A673 (cell line): ENCODE data around the gene SEC14L5. TPM values are rescaled to one million over a fixed set of nuclear protein-coding genes. Genes with fewer than 3 reads are reported as not detected.

Source experiments
- BruUV-seq: library from RNA; stranded (reverse); fragments of 400-500 nt; replicated peaks from 2 replicates; lab custom pipeline; 2021; lab: Mats Ljungman, UMichigan
- CTCF ChIA-PET: fragments of 300-600 bp; sonication (Branson Sonifier 250); formaldehyde crosslinking; loops from one replicate; lab custom pipeline; 2022; ENCODE audit warnings: antibody characterized with exemption; lab: Charles Lee
- POLR2A ChIA-PET: fragments of 300-600 bp; sonication (Branson Sonifier 250); formaldehyde crosslinking; loops from one replicate; lab custom pipeline; 2022; ENCODE audit warnings: antibody characterized with exemption; ENCODE audit not compliant: low non-redundant PET; lab: Charles Lee
- DNase-seq: peaks from one replicate; pipeline ENCODE4 v3.0.0-alpha.2; 2015; ENCODE audit warnings: low spot score
- H3K27ac ChIP-seq: fragments of 200-600 bp; sonication (generic); 2 replicates; pipeline ENCODE4 v1.5.1; 2016; ENCODE audit warnings: mixed run types, low read depth, mild to moderate bottlenecking, mixed read lengths, antibody characterized with exemption, low read length; ENCODE audit not compliant: poor library complexity, severe bottlenecking
- H3K27me3 ChIP-seq: fragments of 200-600 bp; sonication (generic); replicated peaks from 2 replicates; pipeline ENCODE4 v1.6.1; 2017; ENCODE audit warnings: mixed run types, low read depth, mild to moderate bottlenecking, mixed read lengths, antibody characterized with exemption, low read length; ENCODE audit not compliant: insufficient read depth, poor library complexity
- H3K36me3 ChIP-seq: fragments of 200-600 bp; sonication (generic); 2 replicates; pipeline ENCODE4 v1.6.1; 2016; ENCODE audit warnings: mixed run types, mild to moderate bottlenecking, mixed read lengths, antibody characterized with exemption, low read length; ENCODE audit not compliant: insufficient read depth, poor library complexity, severe bottlenecking
- H3K4me1 ChIP-seq: fragments of 200-600 bp; sonication (generic); 2 replicates; pipeline ENCODE4 v1.6.1; 2017; ENCODE audit warnings: mixed run types, mild to moderate bottlenecking, mixed read lengths, antibody characterized with exemption, low read length; ENCODE audit not compliant: insufficient read depth, poor library complexity, severe bottlenecking
- H3K4me3 ChIP-seq: fragments of 200-600 bp; sonication (generic); 2 replicates; pipeline ENCODE4 v1.5.1; 2016; ENCODE audit warnings: low read depth, mixed run types, mild to moderate bottlenecking, mixed read lengths, low read length; ENCODE audit not compliant: poor library complexity, severe bottlenecking
- H3K9me3 ChIP-seq: fragments of 200-600 bp; sonication (generic); 2 replicates; pipeline ENCODE4 v1.6.1; 2016; ENCODE audit warnings: mixed run types, low read depth, mild to moderate bottlenecking, mixed read lengths, antibody characterized with exemption, low read length; ENCODE audit not compliant: poor library complexity, severe bottlenecking
- EZH2 ChIP-seq: fragments of 200-600 bp; sonication (generic); IDR thresholded peaks from 2 replicates; pipeline ENCODE4 v1.6.1; 2017; ENCODE audit warnings: borderline replicate concordance, low read depth, mild to moderate bottlenecking, mixed read lengths, antibody characterized with exemption, low read length; ENCODE audit not compliant: poor library complexity, severe bottlenecking
- intact Hi-C: fragments of 100-400 bp; cut with micrococcal nuclease; formaldehyde crosslinking; loops from one replicate; pipeline ENCODE4 v1.10.0; 2022; ENCODE audit not compliant: unreplicated experiment
- total RNA-seq: library from RNA; stranded (reverse); gene quantifications from 2 replicates; pipeline ENCODE4 v1.2.3, GENCODE V29; 2021
- TF ChIP-seq, protein P1 (sequence below): fragments of 300-800, 200-600 bp; sonication (generic); conservative IDR thresholded peaks from 2 replicates; pipeline ENCODE4 v1.5.1; 2017; ENCODE audit warnings: low read depth, mild to moderate bottlenecking, antibody characterized with exemption, low read length, moderate library complexity, mixed read lengths

The SEC14L5 gene
- total RNA-seq, 1 experiment from 2014 or later = 0.04 TPM

DNA sequence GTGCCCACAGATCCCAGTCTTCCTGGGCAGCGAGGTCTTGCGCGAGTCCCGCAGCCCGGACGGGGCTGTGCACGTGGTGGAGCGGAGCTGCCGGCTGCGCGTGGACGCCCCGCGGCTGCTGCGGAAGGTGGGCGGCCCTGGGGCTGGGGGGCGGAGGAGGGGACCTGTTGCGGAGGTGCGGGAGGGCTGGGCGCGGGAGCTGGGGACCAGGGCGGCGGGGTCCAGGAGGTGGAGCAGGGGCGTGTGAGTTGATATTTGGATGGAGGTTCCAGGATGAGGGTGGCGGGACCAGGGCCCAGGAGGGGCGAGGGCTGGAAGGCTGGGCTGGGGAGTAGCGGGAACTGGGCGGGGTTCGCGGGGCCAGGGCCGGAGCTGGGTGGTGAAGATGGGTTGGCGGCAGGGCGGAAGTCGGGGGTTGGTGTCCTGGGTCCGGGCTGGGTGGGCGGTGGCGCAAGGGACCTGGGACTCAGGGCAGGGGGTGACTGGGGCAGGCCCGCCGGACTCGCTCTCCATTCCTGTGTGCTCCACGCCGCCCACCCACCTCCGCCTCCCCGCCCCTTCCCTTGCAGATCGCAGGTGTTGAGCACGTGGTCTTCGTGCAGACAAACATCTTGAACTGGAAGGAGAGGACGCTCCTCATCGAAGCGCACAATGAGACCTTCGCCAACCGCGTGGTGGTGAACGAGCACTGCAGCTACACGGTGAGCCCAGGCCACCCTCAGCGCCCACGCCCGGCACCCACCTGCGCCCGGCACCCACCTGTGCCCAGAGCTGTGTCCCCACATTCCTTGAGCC, 29.6 kb downstream of the SEC14L5 start:
- no peak for DNase-seq
- BruUV-seq = no TSS peak
- no peak overlapping the region for H3K4me3 ChIP-seq

DNA sequence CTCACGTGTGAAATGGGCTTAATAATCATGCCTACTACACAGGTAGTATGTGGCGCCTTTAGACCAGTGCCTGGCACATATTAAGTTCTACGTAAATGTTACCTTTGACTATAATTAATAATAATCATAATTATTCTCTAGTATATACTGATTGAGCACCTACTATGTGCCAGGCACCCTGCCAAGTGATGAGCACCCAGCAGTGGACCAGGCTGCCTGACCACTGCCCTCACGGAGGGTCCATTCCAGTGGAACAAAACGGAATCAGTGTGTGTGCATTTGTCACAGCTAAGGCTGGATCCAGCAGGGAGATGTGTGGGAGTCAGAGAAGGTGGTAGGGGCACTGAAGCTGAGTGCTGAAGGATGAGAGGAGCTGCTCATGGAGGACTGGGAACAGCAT, 30.5 kb downstream of the SEC14L5 start:
- no peak overlapping the region for H3K4me3 ChIP-seq
- no peaks in the 10 kb centered on the region for H3K9me3 ChIP-seq
- no TSS peak for BruUV-seq
- ChIA-PET CTCF (no interaction called here), POLR2A (no interaction called here)
- H3K36me3 ChIP-seq = no peaks in the 10 kb centered on the region
- DNase-seq = no peak
- no peaks in the 10 kb centered on the region for H3K4me1 ChIP-seq
- H3K27me3 ChIP-seq = peaks cover 58% of the 10 kb centered on the region
- no peak overlapping the region for H3K27ac ChIP-seq
- TF ChIP-seq, protein P1, sequence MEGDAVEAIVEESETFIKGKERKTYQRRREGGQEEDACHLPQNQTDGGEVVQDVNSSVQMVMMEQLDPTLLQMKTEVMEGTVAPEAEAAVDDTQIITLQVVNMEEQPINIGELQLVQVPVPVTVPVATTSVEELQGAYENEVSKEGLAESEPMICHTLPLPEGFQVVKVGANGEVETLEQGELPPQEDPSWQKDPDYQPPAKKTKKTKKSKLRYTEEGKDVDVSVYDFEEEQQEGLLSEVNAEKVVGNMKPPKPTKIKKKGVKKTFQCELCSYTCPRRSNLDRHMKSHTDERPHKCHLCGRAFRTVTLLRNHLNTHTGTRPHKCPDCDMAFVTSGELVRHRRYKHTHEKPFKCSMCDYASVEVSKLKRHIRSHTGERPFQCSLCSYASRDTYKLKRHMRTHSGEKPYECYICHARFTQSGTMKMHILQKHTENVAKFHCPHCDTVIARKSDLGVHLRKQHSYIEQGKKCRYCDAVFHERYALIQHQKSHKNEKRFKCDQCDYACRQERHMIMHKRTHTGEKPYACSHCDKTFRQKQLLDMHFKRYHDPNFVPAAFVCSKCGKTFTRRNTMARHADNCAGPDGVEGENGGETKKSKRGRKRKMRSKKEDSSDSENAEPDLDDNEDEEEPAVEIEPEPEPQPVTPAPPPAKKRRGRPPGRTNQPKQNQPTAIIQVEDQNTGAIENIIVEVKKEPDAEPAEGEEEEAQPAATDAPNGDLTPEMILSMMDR = no peak
- no peak for TF ChIP-seq EZH2
- intact Hi-C loops = no loop called here

More for the DNA sequence above, 29.6 kb downstream of the SEC14L5 start:
- POLR2A ChIA-PET = no interaction called here
- H3K27me3 ChIP-seq = peaks cover 58% of the 10 kb centered on the region
- intact Hi-C loops = no loop called here
- CTCF ChIA-PET = no interaction called here
- no peaks in the 10 kb centered on the region for H3K9me3 ChIP-seq
- H3K4me1 ChIP-seq = no peaks in the 10 kb centered on the region
- no peaks in the 10 kb centered on the region for H3K36me3 ChIP-seq
- H3K27ac ChIP-seq = no peak overlapping the region
- peak; percentile 64 for TF ChIP-seq EZH2
- TF ChIP-seq, protein P1 = no peak

- no peaks in the 10 kb centered on the region for H3K9me3 ChIP-seq
- ChIA-PET POLR2A (no interaction called here), CTCF (no interaction called here)
- H3K36me3 ChIP-seq = no peaks in the 10 kb centered on the region
- H3K27me3 ChIP-seq = peaks cover 58% of the 10 kb centered on the region
- no peaks in the 10 kb centered on the region for H3K4me1 ChIP-seq
- no peak overlapping the region for H3K4me3 ChIP-seq
- TF ChIP-seq EZH2 = no peak
- TF ChIP-seq, protein P1 = no peak
- no peak for DNase-seq
- BruUV-seq = no TSS peak
- intact Hi-C loops = no loop called here
- H3K27ac ChIP-seq = no peak overlapping the region
Measured at GRCh38 chr16:4989391-4990006, 31.4 kb downstream of the SEC14L5 start.
